DMS 273 treated with DMSO at 0.1 percent for 48 hours (cell line): ENCODE results near the gene TRAF2.

Experiments
- DNase-seq: peaks from one replicate; lab custom pipeline; 2025; lab: John Stamatoyannopoulos, UW

The TRAF2 gene

DNA sequence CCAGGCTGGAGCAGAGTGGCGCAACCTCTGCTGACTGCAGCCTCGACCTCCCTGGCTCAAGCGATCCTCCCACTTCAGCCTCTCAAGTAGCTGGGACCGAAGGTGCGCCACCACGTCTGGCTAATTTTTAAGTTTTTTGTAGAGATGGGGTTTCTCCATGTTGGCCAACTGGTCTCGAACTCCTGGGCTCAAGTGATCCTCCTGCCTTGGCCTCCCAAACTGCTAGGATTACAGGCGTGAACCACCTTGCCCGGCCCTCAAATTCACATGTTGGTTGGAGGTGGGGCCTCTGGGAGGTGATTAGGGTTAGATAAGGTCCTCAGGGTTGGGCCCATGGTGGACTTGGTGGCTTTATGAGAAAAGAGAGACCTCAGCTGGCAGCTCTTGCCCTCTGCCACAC lies 75.8 kb downstream of the TRAF2 start:
- DNase-seq = no peak

DNA sequence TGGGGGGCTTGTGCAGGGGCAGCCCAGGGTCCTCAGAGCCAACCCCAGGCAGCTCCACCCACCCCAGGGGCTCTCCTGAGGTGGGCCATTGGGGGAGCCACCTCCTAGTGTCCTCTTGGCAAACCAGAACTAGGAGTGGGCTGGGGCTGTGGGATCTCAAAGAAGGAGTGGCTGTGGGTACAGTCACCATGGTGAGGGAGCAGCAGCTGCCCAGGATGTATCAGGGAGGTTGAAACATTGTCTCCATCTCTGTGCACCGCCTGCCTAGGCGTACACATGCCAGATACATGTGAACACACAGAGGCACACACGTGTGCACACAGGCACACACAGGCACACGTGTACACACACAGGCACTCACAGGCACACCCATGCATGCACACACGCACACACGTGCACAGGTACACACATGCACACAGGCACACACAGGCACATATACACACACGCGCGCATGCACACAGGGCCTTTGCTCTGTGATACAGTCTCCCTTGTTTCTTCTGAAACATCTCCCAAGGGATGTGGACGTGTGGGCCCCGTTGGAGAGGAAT lies 76.5 kb downstream of the TRAF2 start:
- no peak for DNase-seq

DNA sequence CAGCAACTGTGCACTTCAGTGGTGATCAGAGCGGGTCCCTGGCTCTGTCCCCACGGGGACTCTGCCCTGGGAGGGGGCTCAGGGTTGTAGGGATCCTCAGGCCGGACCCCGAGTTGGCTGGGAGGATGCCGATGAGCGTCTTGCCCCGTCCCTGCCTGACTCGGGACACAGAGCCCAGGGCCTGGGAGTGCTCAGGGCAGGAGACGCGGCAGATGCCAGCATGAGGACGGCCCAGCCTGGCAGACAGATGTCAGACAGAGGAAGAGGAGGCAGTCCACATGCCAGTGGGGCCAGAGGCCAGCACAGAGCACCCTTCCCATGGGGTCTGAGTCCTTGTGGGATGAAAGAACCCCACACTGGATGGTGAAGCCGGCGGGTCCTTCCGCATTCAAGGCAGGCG lies 77.0 kb downstream of the TRAF2 start:
- no peak for DNase-seq

DNA sequence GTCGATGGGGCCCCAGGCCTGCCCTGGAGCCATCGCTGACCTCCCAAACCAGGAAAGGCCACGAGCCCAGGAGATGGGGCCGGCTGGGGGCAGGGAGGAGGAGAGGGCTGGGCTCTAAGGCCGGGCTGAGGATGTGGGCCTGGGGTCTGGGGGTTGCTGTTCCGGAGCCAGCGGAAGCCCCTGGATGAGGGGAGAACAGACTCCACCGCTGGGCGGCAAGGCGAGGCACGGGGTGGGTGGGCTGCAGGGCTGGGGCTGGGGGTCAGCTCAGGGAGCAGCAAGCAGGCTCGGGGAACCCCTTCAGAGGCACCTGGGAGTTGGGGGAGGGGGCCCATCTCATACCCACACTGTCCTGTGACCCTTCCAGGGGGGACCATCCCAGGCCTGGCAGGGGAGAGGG lies 77.4 kb downstream of the TRAF2 start:
- no peak for DNase-seq

DNA sequence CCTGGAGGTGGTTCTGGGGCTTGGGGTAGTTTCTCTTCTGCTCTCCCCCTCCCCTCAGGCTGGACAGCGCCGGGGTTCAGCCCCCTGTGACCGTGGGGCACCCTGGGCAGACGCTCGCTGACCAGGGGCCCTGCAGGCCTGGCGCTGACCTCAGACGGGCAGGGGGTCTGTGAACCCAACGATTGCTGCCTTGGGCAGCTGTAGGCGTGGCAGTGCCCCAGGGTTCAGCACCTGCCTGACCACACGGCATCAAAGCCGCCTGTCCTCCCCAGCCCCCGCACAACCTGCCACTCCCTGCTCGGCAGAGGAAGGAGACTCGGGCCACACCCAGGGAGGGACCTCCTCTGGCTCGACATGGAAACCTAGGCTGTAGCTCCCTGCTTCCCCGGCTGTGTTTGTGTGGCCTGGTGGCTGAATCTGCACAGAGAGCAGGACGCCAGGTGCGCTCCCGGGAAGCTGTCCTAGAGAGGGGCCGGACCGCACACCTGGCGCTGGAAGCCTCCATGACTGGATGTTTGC lies 77.9 kb downstream of the TRAF2 start:
- DNase-seq = no peak

DNA sequence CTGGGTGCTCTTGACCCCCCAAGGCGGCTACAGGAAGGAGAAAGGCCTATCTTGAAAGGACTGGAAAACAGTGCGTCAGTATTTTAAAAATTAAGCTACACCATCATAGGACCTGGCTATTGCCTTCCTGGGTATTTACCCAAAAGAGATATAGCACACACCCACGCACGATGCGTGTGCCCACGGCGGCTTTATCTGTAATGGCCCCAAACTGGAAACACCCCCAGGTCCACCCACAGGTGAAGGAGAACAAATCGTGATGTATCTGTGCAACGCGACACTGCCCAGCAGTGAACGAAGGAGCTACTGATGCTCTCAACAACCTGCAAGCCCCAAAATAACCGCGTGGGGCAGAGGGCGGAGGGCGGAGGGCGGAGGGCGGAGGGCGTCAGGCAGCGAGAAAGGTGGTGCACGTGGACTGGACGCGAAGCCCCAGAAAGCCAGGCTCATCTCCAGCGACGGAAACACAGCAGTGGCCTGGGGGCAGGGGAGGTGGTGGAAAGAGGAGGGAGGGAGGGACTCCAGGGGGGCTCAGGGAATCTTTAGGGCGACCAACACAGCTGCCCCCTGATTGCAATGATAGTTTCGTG lies 78.6 kb downstream of the TRAF2 start:
- DNase-seq = no peak

DNA sequence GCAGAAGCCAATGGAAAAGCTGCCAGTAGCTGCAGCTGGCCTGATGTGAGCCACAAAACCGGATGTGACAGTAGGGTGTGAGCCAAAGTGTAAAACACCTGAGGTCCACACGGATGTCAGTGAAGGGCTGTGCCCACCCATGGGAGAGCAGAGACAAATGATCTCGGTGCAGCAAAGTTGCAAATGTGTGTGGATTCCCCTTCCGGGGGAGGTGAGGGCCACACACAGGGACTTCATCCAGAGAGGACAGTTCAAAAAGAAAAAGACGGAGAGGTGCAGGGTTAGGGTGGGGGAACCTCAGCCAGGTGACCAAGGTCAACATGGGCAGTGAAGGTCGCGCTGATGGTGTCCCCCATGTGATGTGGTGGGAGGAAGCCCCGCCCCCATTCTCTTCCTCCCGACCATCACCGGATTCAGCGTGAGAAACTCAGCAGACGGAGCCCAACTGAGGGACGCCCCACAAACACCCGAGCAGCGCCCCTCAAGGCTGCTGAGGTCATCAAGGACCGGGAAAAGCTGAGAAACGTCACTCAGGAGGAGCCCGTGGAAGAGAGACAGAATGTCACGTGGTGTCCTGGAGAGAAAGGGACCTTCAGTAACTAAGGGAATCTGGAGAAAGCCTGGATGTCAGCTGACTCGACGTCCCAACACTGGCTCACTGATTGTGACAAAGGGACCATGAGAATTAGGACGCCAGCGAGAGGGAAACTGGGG lies 79.6 kb downstream of the TRAF2 start:
- no peak for DNase-seq

DNA sequence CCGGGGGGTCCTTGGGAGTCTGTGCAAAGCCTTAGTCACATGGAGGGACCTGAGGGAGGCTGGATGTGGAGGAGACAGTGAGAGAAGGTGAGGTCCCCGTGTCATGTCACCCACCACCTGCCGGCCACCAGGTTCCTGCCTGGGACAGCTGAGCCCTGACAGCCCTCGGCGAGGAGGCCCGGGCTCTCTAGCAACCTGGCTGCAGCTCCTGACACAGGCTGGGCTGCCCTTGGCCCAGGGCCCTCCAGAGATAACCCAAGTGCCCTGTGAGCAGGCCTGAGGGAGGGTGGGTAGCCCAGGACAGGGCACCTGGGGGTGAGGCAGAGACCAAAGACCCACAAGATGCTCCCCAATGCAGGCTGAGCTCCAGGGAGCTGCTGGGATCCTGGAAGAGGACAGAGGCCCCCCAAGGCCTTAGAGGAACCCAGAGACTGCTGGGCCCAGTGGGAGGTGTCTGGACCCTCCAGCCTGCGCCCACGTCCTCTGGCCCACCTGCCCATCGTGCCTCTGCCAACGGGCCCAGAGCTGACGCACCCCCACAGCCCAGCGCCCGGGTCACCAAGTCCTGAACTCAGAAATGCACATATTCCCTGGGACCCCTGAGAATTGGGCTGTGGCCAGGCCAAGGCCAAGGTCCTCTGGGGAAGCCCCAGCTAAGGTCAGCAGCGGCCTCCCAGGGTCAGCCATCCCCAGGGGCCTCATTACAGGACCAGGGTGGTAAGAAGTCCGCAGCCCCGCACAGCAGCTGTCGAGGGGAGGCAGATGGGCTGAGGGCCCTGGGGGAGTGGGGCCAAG lies 82.2 kb downstream of the TRAF2 start:
- no peak for DNase-seq

DNA sequence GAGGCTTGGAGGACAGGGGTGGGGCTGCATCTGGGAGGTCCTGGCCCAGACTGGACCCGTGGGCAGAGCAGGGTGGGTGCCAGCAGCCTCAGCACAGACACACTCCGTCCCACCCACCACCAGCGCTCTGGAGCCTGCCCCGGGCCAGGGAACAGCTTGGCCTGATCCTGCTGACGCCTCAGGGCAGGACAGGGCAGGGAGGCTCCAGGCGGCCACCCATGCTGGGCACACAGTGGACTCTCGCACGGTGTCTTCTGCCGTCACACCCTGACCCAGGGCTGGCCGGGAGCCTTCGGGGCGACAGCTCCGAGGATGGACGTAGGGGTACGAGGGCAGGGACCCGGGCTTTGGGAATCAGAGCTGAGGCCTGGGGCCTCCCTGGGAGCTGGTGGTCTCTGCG lies 82.8 kb downstream of the TRAF2 start:
- DNase-seq = no peak

DNA sequence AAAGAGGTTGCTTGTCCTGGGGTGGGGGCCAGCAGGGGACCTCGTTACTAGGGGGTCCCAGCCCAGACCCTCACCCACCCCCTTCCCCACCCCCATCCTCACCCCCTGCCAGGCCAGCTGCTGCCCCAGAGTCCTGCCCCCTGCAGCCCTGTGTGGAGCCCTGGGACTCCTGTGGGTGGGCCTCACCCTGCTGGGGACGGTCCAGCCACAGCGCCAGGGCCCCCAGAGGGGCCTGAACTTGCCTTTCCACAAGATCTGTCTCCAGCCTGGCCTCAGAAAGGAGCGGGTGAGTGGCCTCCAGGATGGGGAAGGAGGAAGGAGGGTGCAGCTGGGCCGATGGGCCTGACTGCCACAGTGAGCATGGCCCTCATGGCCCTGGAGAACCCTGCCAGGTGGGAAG lies 83.5 kb downstream of the TRAF2 start:
- no peak for DNase-seq

DNA sequence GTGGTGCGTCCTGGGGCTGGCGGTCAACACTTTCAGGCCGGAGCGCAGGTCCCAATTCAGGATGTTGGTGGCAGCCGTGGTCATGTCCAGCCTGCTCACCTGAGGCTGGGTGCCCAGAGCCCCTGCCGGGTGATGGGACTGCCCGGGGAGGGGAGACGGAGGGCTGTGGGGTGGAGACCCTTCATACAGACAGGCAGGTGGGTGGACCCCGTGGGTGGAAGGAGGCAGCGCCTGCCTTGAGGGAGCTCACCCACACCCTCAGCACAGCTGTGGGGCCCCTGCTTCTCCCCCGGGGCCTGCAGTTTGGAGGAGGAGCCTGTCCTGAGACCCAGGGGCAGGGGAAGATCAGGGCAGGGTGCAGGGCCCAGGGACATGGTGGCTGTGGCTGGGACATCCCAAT lies 84.0 kb downstream of the TRAF2 start:
- no peak for DNase-seq

DNA sequence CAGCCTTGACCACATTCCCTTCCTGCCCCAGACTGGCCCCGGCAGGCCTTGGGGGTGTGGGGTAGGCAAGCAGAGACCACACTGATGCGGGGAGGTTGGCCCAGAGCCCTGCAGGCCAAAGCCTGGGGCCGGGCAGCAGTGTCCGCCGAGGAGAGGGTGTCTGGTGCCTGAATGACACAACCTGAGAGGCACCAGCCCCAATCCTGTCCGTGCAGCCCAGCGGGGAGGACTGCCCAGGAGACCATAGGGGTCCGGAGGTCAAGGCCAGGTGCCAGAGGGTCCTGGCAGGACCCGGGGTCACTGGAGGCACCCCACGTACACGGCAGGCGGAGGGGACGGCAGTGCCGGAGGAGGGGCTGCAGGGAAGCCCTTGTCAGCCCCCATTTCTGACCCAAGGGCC lies 85.4 kb downstream of the TRAF2 start:
- no peak for DNase-seq

DNA sequence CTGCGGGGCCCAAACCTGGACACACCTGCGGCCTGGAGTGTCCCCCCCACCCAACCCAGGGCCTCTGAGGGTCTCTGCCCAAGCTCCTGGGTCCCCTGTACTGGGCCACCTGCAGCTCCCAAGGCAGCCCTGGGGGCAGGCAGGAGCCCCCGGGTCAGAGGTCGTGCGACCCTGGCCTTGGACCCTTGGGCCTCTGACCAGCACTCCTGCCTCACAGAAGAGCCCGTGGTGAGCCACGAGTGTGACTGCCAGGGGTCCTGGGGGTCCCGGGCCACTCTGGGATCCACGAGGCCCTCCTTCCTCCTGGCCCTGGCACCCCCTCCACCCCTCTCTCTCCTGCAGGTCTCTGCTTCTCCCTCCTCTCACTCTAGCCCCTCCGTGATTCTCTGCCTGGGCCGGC lies 86.0 kb downstream of the TRAF2 start:
- DNase-seq = no peak

DNA sequence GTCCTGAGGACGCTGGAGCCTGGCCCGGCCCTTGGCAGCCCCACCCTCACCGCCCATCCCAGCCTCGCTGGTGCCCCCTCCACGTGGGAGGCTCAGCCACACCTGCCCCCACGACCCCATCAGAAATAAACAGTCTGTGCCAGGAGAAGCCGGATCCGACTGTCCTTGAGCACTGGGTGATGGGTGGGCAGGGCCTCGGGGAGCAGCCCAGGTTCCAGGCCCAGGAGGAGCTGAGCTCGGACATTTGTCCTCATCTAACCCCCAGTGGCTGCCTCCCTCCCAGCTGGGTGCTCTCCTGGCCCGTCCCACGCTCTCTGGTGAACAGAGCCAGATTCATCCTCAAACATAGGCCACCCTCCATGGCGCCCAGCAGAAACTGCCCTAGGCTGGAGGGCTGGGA lies 86.4 kb downstream of the TRAF2 start:
- DNase-seq = no peak

DNA sequence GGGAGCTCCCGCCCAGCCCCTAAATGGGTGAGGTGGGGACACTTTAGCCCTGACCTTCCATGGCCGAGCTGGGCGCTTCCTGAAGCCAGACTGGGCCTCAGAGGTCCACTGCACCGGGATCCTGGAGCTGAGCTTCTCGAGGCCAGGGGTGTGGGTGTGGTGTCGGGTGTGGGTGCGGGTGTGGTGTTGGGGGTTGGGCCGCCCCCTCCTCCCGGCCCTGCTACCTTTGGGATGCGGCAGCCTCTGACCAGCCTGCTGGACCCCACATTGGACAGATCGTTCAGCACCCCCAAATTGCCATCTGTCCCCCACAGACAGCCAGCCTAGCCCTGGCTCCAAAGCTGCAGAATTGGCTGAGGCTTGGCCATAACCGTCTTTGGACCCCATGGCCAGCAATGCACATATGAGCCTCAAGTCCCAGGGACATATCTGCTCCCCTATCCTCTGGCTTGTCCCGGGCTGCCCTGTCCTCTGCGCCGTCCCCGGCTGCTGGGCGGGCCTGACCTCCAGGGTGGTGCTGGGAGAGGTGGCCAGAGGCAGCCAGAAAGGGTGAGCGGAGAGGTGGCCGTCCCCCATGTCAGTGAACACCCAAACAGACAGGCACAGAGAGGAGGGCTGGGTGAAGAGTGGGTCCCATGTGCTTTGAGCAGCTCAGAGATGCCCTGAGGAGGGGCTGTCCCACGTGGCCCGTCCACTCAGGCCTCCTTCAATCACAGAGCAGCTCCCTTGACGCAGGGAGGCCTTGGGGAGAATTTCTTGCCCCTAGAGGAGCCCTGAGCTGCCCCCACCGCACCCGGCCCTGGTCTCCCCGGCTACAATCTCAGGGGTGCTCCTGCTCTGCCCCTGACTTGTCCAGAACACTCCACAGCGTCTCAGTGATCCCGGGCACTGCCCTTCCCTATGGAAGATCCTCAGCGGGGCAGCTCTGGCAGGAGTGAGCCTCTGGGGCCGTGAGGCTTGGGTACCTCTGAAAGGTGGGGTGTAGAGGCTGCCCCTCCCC lies 87.6 kb downstream of the TRAF2 start:
- DNase-seq = no peak

DNA sequence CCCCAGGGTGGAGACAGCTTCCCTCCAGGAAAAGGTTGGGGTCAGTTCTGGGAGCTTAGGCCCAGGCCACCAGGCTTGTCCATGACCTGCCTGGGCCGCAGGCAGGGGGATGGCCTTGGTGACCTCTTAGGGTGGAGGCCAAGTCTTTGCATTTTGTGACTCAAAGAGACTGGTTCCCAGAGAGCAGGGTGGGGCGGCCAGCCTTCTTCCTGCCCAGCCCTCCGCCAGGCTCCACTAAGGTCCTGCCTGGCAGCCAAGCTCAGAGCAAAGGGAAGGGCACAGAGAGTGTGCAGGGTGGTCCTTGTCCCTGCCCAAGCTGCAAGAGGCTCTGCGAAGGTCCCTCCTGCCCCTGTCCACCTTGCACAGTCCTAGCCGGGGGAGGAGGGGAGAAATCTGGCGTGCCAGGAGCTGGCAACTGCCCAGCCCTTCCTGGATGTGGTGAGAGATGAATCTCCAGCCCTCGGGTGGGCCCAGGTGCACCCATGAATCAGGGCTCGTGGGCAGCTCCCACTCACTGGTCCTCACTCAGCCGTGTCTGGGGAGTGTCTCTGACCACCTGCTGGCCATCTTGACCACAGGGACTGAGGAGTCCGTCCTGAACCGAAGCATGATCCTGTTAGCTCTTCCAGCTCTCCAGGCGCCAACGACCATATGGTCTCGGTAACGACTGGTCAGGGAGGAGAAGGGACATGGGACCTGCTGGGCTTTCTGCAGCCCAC lies 88.7 kb downstream of the TRAF2 start:
- DNase-seq = no peak

DNA sequence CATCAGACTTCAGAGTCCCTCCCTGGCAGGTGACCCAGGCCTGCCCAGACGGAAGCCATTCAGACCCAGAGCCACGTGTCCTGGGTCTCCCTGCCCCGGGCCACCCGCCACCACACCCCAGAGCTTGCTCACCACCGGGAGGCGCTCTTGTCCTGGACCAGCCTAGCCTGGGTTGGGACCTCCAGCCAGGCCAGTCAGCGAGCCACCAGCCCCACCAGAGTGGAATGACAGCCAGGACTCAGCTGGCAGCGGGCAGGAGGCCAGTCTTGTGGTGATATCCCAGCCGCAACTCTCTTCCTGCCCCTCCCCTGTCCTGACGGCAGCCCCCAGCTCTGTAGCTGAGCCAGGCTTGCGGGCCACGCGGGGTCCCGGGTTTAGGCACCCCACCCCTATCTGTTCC lies 89.3 kb downstream of the TRAF2 start:
- DNase-seq = no peak
